Liver (tissue), 3 donors: ENCODE data around the gene P2RY6.

Experiments used
- GABPA ChIP-seq, 2 donors: IDR thresholded peaks in 1 of 2; conservative IDR thresholded peaks in 1 of 2; 2 replicates each; pipeline ENCODE4 v1.6.1; 2016; ENCODE audit warnings: antibody characterized with exemption in 2 of 2, mild to moderate bottlenecking in 1 of 2, moderate library complexity in 1 of 2
- NR2F2 ChIP-seq: IDR thresholded peaks from 2 replicates; pipeline ENCODE4 v1.6.1; 2016; ENCODE audit warnings: antibody characterized with exemption
- YY1 ChIP-seq: IDR thresholded peaks from 2 replicates; pipeline ENCODE4 v1.6.1; 2016; ENCODE audit warnings: antibody characterized with exemption, mild to moderate bottlenecking
- TF ChIP-seq, protein P1 (sequence below): fragments of 150-350 bp; IDR thresholded peaks from 2 replicates; pipeline ENCODE4 v1.5.1; 2017; ENCODE audit warnings: improper control_type of control experiment, low read depth, low read length; ENCODE audit not compliant: missing input control
- TF ChIP-seq, protein P2 (sequence below): IDR thresholded peaks from 2 replicates; pipeline ENCODE4 v1.6.1; 2016; ENCODE audit warnings: antibody characterized with exemption, mild to moderate bottlenecking
- TF ChIP-seq, protein P3 (sequence below): IDR thresholded peaks from 2 replicates; pipeline ENCODE4 v1.6.1; 2016; ENCODE audit warnings: antibody characterized with exemption
- donor health status: healthy.
- donor health status: healthy.

DNA sequence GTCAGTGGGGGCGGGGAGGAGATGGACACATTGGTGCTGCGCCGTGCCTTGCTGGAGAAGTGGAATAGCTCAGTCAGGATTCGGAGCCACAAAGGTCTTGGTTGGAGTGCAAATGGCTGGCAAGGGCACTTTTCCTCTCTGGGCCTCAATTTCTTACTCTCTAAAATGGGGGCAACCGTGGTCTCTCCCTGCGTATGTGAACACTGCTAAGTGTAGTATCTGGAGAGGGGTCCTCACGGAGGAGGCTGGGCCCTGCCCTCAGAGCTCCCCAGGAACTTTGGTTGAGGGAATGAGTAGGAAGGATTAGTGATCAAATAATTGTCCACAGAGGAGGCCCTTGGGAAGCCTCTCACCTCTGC is 521 bp downstream of the P2RY6 start:
- TF ChIP-seq NR2F2 (no peak), GABPA (IDR thresholded peaks at IDR 0.05 in 1 of 2, conservative IDR thresholded peaks at IDR 0.05 in 1 of 2) (no peak), YY1 (no peak)
- TF ChIP-seq, protein P1, sequence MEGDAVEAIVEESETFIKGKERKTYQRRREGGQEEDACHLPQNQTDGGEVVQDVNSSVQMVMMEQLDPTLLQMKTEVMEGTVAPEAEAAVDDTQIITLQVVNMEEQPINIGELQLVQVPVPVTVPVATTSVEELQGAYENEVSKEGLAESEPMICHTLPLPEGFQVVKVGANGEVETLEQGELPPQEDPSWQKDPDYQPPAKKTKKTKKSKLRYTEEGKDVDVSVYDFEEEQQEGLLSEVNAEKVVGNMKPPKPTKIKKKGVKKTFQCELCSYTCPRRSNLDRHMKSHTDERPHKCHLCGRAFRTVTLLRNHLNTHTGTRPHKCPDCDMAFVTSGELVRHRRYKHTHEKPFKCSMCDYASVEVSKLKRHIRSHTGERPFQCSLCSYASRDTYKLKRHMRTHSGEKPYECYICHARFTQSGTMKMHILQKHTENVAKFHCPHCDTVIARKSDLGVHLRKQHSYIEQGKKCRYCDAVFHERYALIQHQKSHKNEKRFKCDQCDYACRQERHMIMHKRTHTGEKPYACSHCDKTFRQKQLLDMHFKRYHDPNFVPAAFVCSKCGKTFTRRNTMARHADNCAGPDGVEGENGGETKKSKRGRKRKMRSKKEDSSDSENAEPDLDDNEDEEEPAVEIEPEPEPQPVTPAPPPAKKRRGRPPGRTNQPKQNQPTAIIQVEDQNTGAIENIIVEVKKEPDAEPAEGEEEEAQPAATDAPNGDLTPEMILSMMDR = no peak
- TF ChIP-seq, protein P2, sequence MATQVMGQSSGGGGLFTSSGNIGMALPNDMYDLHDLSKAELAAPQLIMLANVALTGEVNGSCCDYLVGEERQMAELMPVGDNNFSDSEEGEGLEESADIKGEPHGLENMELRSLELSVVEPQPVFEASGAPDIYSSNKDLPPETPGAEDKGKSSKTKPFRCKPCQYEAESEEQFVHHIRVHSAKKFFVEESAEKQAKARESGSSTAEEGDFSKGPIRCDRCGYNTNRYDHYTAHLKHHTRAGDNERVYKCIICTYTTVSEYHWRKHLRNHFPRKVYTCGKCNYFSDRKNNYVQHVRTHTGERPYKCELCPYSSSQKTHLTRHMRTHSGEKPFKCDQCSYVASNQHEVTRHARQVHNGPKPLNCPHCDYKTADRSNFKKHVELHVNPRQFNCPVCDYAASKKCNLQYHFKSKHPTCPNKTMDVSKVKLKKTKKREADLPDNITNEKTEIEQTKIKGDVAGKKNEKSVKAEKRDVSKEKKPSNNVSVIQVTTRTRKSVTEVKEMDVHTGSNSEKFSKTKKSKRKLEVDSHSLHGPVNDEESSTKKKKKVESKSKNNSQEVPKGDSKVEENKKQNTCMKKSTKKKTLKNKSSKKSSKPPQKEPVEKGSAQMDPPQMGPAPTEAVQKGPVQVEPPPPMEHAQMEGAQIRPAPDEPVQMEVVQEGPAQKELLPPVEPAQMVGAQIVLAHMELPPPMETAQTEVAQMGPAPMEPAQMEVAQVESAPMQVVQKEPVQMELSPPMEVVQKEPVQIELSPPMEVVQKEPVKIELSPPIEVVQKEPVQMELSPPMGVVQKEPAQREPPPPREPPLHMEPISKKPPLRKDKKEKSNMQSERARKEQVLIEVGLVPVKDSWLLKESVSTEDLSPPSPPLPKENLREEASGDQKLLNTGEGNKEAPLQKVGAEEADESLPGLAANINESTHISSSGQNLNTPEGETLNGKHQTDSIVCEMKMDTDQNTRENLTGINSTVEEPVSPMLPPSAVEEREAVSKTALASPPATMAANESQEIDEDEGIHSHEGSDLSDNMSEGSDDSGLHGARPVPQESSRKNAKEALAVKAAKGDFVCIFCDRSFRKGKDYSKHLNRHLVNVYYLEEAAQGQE = no peak
- TF ChIP-seq, protein P3, sequence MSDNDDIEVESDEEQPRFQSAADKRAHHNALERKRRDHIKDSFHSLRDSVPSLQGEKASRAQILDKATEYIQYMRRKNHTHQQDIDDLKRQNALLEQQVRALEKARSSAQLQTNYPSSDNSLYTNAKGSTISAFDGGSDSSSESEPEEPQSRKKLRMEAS = no peak
